Fibroblast of skin of left biceps (primary cell): Measurements from ENCODE around the gene FBN1.

Experiments
- DNase-seq, 2 experiments: peaks; one replicate each; pipeline ENCODE4 v3.0.0-alpha.2; 2013; ENCODE audit warnings: low read depth in 2 of 2

The FBN1 gene

DNA sequence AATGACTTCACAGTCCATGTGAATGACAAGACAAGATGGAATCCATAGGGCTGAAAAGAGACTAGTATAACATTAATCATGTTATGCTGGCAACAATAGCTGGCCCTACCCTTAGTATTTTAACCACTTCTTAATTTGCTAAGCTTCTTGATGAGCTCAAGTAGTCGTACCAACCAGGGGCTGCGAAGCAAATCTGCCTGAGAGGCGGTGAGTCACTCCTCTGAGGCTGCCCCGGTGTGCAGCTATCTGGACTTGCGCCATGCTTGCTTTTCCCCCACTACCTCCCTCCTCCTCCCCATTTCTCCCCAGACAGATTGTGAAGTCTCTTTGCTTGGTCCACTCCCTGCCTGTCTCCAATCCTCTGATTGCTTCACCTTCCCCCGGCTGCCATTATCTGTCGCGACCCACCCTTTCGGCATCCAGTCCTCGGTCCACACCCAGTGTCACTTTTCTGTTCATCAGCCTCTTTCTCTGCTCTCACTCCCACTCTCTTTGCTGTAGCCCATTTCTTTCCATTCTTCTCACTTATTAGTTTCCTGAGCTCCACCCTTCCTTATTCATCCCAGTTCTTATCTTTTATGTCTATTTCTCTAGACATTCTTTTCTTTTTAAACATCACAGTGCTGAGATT is 271.6 kb downstream of the FBN1 start:
- peak in 1 of 2 experiments; percentile 58 for DNase-seq

GRCh38 chr15:48371961-48372360 is 273.5 kb downstream of the FBN1 start:
- no peak for DNase-seq

DNA sequence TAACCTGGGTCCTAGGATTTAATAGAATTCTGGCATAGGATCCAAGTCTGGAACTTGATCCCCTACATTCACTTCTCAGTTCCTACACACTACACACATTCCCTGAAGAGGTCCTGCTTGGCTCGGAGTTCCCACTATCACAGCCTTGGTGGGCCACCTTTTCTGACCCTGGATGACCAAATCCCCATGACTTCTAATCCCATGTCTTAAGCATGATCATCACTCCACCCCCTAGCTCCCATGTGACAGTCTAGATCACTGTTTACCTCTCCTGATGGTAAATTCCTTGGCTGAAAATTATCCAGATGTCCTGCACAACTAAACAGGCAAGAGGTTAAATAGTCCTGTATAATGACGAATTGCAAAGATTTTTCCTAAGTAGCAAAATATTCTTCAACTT is 274.0 kb downstream of the FBN1 start:
- DNase-seq: no peak

DNA sequence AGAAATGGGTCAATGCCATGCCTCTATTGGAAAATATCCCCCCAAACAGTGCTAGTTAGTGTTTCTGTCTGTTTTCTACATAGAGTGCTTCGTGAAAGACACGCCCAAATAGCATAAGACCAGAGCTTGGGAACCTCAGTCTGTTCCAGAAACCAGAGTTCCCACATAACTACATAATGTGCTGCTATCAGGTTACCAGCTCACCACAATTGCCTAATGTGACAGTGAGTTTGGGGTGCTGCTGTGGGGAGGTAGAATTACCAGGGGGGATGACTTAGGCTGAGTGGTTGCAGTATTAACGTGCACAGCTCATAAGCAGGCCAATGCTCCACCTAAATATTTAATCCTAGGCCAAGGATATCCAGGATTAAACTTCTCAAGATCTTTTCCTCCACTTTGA is 275.0 kb downstream of the FBN1 start:
- peak in 1 of 2 experiments; percentile 57 for DNase-seq

GRCh38 chr15:48367483-48367882 is 278.0 kb downstream of the FBN1 start:
- no peak for DNase-seq

DNA sequence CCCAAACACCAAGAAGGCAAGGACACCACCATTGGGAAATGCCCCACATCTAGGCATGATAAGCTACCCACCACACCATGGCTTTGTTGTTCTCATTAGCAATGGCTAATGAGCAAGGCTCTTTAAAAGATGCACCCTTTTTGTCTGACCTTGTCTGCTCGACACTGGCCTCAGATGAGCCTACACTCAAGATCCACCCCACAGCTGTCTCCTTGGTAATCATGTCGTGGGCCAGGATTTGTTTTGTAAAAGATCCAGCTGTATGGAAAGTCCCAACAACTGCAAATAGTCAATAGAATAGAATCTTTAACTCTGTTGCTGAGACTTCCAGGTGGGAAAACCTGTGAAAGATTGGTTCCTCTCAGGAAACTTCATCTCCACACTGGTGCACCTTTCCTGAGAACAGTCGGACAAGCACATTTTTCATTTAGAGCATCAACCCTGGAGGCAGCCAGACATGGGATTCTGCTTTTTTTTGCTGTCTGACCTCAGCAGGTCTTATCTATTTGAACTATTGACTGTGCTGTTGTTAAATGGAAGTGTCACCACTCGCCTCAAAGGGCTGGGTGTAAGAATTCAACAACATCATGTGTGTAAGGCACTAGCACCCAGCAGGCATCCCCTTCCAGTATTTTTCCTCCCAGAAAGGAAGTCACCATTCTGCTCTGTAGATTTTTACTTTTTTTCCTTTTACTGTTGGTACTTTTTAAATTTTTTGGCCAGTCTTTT is 278.8 kb downstream of the FBN1 start:
- no peak for DNase-seq

DNA sequence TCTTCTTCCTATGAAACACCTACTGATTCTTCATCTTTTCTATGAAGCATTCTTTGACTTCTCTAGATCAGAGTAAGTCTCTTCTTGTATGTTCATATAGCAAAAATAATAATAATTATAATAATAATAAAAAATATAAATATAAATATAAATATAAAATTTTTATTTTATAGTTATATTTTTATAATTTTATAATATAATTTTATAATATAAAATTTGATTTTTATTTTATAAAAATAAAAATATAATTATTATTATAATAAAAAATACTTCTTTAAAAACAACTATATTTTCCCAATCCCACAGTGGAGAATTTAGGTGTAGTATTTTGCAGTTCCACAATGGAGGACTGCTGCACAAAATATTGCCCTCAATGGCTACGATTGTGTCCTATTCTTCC is 279.9 kb downstream of the FBN1 start:
- DNase-seq: no peak

DNA sequence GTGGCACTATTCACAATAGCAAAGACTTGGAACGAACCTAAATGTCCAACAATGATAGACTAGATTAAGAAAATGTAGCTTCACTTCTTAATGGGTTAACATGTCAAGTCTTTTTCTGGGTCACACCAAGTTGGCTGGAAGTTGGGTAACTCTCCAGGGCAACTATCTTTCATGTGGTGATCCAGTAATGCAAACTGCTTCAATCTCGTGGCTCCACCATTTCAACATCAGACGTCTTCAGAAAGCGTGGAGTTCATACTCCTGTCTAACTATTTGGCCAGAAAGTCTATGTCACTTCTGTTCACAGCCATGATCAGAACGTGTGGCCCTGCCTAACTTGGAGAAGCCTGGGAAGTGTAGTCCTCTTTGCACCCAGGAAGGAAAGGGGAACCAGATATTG is 282.0 kb downstream of the FBN1 start:
- no peak for DNase-seq

- DNase-seq: no peak
These were observed 283.8 kb downstream of the FBN1 start for GRCh38 chr15:48361685-48362084.

- DNase-seq: no peak
These were observed 284.7 kb downstream of the FBN1 start for GRCh38 chr15:48360841-48361240.
